ENCODE data around the gene PTK6.

PTK6 gene

DNA sequence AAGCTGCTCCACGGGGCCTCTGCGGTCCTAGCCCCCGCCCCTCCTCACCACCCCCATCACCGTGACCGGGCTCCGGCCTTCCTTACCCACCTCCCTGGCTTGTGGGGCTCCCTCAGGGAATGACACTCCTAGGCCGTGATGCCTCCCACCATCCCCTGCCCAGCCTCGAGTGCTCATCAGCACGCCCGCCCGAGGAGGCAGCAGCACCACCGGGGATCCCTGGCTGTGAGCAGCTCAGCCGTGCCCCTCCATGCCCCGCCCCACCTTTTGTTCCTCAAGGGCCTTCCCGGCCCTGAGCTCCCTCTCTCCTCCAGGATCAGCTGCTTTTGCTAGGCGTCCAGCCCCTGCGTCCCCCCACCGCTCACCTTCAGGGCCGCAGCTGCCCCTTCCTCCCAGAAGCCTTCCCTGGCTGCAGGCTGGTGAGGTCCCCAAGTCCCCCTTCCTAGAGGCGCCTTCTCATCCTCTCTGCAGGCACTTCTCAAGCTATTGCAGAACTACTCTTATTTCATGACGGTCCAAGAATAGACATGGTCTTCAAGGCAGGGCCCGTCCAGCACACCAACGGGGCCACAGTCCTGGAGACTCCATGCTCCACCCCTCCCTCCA is 19.8 kb upstream of the PTK6 start:
- no peak for DNase-seq

DNA sequence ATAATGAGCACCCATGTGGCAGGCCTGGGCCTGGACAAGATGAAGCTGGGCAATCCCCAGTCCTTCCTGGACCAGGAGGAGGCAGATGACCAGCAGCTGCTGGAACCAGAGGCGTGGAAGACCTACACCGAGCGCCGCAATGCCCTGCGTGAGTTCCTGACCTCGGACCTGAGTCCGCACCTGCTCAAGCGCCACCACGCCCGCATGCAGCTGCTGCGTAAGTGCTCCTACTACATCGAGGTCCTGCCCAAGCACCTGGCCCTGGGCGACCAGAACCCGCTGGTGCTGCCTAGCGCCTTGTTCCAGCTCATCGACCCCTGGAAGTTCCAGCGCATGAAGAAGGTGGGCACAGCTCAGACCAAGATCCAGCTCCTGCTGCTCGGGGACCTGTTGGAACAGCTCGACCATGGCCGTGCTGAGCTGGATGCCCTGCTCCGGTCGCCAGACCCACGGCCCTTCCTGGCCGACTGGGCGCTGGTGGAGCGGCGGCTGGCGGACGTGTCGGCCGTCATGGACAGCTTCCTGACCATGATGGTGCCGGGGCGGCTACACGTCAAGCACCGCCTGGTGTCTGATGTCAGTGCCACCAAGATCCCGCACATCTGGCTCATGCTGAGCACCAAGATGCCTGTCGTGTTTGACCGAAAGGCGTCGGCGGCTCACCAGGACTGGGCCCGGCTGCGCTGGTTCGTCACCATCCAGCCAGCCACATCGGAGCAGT is 18.6 kb upstream of the PTK6 start:
- DNase-seq = no peak

DNA sequence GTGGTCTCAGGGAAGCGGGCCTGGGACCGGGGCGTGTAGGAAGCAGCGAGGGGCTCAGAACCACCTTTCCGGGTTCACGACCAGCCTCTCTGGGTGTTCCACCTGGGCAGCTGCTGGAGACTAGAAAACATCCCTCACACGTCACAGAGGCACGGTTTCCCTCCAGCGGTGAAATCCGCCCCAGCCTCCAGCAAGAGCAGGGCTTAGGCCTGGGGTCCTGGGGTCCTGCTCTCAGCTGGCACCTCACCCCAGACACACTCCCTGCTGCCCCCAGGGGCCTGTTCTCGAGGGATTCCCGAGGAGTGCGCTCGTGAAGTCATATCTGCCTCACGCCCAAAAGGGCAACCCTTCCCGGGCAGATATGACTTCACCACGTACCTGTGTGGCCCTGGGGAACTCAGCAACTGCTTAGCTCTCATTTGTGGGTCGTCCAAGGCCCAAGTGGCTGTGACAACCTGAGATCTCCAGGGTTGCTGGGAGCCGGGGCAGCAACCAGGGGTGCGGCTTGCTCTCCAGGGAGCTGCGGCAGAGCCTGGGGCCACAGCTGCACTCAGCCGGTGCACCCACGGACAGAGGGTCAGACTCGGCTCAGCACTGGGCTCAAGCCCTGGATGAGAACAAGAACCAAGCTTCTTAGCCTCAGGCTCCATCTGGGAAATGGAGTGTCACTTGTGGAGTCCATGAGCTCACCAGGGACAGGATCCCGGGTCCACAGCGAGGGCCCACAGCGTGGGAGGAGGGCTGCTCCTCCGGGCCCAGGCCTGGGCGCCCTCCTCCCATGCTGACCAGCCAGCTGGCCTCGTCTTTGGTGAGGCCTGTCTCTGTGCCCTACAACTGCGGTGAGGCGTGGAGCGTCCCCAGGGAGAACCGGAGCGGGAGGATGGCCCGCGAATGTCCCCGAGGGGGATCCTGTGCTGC is 17.4 kb upstream of the PTK6 start:
- DNase-seq = peak; percentile 34 to 40

DNA sequence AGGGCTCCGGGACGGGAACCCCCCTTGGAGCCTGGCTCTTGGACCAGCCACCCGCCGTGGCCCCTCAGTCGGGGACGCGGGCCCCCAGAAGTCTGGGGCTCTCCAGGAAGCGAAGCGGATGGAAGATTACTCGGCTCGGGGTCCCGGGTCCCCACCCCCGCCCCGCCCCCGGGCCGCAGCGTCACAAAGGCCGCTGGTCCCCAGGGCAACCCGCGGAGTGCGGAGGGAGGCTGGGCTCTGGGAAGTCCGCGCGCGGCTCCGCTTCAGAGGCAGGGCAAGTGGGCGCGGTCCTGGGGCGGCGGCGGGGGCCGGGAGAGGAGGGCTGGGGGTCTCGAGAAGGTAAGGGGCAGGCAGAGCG is 16.7 kb upstream of the PTK6 start, which contains the start of gene FNDC11:
TSS of gene FNDC11 (plus strand) at position 227 of the 358 bp plus-strand sequence. CDS start 1,505 bp downstream, outside the sequence.
- DNase-seq = no peak

DNA sequence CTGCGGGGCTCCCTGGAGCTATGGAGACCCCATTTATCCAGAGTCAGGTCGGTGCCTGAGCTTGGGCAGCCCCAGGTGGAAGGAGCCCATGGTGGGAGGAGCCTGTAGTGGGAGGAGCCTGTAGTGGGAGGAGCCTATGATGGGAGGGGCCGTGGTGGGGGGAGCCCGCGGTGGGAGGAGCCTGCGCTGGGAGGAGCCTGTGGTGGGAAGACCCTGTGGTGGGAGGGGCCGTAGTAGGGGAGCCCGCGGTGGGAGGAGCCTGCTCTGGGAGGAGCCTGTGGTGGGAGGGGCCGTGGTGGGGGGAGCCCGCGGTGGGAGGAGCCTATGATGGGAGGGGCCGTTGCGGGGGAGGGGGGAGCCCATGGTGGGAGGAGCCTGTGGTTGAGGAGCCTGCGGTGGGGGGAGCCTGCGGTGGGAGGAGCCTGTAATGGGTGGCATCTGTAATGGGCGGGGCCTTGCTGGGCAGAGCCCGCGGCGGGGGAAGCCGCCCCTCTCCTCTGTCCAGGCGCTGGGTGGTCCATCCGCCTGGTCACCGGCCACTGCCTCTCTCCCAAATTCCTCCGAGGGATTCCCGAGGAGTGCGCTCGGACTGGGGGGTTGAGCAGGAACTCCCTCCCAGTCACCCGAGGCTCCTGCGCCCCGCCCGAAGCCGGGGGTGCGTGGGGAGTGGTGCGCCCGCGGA is 16.2 kb upstream of the PTK6 start:
- DNase-seq = peak; percentile 92 to 94

DNA sequence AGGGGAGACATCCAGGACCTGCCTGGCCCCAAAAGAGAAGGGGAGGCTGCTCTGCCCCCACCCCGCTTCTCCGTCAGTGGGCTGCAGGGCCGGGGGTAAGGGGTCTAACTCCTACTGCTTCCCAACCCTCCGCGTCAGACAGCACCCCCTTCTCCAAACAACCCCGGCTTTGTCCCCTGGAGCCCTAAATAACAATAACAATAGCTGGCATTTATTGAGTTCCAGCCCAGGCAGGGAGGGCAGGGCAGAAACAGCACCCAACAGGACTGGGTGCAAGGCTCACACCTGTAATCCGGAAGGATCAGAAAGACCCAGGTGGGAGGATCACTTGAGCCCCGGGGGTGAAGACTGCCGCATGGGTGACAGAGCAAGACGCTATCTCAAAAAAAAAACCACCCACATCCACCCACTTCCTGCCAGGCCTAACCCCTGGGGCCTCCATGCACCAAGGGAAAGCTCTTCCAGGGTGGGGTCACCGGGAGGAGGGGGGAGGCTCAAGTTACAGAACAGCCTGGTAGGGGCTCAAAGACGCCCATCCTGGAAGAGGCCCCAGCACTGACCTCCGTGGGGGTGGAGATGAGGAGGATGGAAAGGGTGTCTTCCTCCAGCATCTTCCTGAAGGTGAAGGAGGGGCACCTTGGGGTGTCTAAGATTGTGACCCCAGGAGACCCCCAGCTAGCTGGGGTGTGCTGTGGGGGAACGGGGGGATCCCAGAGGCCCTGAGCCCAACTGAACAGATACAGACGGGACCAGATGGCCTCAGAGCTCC is 15.5 kb upstream of the PTK6 start:
- DNase-seq = no peak

DNA sequence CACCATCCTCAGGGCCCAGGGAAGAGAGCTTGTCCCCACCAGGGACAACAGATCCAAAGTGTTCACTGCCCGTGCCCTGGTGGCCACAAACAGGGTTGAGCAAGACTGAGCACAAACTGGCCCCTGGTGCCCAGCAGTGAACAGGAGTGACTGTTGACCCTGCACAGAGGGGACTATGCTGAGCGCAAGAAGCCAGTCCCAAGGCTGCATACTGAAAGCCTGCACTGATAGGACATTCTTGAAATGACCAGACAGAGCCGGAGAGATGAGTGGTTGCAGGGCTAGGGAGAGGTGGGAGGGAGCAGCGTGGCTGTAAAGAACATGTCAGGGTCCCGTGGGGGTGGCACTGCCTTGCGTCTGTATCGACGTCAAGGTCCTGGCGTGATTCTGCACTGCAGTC is 13.9 kb upstream of the PTK6 start:
- no peak for DNase-seq

DNA sequence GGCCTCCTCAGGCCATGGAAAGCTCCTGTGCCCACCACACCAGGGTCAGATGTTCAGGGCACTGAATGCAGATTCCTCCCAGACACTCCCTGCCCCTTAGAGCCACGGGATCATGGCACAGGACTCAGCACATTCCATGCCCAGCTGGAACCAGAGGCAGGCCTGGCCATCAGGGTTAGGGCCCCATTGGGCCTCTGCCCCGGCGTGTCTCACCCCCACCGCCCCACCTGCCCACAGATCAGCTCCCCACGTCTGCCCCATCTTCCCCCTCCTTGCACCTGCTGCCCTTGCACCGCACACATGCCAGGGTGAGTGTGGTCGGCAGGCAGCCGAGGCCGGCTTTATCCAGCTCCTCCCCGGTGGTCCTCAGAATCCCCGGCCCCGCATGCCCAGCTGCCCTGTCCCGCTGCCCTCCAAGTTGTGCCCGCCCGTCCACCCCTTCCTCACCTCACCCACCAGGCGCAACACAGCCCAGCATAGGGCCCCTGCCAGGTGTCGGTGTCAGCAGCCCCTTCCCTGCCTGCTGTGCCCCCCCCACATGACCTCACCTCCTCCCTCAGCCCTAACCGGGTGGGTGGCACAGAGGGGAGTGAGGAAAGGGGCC is 12.6 kb upstream of the PTK6 start:
- DNase-seq = no peak

DNA sequence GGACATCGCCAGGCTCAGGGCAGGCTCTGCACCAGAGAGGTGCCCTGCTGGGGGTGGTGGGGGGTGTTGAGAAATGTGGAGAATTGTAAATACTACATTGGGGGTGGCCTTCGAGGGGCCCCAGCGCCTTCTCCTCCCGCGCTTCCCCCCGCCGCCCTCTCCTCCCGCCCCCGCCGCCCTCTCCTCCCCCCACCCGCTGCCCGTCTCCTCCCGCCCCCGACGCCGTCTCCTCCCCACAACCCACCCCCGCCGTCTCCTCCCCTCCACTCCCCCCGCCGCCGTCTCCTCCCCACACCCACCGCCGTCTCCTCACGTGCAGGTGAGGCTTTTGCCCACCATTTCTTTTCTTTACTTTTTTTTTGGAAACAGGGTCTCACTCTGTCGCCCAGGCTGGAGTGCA is 11.8 kb upstream of the PTK6 start:
- no peak for DNase-seq

DNA sequence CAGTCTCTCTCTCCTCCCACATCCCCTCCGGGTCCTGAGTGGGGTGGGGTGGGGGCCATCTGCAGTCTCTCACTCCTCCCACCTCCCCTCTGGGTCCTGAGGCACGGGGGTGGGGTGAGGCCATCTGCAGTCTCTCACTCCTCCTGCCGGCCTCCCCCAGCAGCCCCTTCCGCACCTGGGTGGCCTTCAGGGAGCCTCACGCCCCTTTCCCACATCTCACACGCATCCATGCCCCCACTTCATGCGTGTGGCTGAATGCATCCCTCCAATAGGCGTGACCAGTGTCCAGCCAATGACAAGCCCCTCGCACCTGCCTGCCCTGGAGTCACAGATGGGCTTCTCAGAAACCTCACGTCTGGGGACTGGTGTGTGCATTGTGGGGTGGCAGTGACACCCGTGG is 11.4 kb upstream of the PTK6 start:
- no peak for DNase-seq

DNA sequence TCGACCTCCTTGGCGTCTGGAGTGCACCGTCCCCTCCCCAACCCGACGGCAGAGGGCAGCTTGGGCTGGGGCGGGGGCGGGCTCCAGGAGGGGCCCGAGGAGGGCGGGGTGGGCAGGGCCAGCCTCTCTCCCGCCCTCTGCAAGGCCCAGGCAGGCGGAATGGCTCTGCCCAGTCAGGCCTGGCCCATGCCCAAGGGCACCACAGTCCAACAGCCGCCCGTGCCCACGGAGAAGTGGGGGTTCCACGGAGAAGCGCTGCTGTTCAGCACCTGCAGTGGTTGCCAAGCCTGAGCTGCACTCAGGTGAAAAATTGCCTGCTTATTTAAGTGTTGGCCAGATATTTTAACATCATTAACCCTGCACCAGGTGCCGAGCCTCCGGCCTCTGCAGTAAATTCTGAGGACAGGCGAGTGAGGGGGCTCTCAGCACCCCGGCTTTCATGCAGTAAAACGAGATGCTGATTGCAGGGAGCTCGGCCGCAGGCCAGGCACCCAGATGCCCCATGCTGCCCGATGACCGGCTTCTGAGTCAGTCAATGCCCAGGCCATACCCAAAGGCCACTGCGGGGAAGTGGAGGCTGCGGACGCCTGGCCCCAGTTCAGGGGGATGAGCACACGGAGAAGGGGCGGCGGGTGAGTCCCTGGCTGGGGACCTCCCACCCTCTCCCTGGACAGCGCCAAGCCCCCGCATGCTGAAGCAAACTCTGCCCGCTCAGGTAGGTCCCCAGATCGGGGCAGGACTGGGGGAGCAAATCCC is 10.7 kb upstream of the PTK6 start, which contains the start of gene SRMS:
TSS of gene SRMS (minus strand) at position 25 of the 756 bp plus-strand sequence. CDS start 286 bp downstream, outside the sequence.
- DNase-seq = no peak

DNA sequence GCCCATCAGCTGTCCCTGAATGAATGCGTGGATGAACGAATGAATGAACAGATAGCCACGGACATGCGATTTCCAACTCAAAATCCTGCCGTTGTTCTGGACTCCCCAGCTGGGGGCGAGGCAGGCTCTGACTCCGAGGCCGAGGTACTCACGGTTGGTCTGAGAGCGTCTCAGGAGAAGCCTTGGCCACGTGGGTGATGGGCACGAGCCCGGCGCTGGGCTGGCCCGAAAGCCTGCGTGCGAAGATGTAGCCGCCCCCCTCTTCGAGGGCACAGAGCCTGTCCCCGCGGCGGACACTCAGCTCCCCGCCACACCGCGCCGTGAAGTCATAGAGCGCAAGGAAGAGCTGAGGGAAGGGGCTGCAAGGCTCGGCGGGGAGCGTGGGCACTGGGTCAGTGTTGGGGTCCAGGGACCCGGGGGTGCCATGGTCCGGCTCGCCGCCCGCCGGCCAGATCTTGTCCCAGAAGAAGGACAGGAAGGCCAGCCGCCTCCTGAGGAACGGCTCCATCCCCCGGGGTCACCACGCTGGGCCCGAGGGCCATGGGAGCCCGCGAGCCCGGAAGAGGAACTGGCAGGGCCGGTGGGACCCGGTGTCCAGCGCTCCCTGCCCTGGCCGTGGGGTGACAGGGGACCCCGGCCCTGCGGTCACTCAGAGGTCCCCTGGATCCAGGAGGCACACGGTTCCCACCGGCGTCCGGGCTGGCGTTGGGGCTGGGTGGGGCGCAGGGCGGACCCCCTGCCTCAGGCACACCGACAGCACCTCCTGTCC is 10.0 kb upstream of the PTK6 start:
- DNase-seq = no peak

DNA sequence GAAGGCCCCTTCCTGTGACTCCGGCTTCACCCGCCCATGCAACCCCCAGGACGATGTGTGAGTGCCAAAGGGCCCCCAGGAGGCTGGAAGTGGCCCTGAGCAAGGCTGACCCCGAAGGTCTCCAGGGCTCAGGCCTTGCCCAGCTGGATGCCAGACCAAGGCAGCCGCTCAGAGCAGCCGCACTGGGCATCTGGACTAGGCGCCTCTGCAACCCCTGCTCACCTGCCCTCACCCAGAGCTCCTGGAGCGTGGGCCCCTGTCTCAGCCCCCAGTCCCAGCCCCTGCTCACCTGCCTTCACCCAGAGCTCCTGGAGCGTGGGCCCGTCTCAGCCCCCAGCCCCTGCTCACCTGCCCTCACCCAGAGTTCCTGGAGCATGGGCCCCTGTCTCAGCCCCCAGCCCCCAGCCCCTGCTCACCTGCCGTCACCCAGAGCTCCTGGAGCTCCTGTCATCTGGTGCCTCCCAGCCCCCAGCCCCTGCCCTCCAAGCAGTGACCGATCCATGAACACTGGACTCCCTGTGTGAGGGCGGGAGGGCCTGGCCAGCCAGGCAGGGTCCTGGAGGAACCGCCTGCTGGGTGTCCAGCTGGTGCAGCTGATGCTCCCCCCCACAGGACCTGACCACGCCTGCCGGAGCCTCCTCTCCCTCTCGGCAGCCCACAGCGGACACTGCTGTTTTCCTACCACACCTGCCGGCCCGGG is 9.2 kb upstream of the PTK6 start:
- DNase-seq = no peak

DNA sequence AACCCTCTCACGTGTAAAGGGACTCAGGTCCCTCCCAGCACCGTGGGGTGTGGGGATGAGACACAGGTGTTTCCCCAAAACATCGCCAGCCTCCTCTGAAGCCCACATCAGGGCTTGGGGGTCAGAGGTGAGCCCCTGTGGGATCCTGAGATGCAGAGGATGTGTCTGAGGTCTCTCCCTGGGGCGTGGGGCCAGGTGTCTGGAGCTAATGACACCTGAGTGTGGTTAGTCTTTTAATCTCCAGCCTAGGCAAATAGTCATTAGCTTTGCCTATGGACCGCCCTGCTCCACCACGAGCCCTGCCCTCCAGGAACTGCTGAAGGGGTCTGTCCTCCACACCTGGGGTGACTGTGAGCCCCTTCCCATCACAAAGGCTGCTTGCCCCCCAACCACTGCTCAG is 8.6 kb upstream of the PTK6 start:
- DNase-seq = no peak

DNA sequence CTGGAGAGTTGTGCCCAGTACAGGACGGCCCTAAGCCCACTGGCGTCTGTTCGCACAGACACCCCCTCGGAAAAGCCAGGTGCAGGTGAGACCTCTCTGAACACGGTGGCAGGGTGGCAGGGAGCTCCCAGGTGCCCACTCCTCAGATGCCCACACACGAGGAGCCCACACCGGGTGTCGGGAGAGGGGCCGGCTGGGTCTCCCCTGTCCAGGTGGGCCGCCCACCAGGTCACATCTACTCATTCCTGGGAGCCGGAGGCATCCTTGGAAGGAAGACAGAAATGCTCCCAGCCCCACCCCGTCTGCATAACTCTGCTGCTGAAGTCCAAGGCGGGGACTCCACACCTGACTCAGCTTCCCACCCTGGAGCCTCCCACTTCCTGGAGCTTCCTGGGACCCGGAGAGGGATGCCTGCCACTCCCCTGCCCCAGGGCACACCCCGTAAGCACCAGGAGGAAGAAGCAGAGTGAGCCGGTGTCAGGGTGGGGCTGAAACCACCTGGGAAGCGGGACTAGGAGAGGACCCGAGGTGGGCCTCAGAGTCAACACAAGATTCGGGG is 7.9 kb upstream of the PTK6 start:
- no peak for DNase-seq

DNA sequence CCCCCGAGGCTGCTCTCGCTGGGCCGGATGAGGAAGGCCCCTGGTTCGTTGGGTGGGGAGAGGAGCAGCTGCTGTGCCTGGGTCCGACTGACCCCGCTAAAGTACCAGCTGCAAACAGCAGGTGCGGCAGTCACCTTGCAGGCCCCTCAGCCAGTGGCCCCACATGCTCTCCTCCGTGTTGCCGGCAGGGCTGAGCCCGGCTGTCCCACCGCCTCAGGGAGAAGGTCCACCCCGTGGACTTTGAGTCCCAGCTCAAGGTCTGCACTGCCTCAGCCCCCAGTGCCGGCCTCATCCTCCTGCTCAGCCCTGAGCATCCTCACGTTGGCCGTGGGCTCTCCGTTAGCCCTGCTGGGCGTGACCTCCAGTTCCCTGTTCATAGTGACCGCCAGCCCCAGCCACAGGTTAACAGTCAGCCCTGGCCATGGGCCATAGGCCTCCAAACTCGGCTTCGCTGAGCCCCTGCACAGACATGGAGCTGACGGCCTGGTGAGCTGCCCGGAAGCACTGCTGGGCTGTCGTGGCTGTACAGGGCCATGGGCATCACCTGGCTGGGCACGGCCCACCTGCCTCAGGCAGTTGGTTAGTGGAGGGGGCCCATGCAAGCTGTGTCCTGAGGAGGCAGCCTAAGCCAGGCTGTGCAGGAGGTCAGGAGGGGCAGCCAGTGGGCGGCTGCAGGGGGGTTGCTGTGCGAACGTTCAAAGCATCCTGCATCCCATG is 7.2 kb upstream of the PTK6 start:
- DNase-seq = no peak

DNA sequence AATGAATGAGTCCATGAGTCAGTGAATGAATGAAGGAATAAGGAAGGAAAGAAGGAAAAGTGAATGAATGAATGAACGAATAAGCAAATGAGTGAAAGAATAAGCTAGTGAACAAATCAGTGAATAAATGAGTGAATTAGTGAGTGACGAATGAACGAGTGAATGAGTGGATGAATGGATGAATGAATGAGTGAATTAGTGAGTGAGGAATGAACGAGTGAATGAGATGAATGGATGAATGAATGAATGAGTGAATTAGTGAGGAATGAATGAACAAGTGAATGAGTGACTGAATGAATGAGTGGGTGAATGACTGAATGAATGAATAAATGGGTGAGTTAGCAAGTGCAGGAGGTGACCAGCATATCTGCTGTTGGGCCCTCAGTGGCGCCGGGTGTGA is 6.6 kb upstream of the PTK6 start:
- DNase-seq = no peak

DNA sequence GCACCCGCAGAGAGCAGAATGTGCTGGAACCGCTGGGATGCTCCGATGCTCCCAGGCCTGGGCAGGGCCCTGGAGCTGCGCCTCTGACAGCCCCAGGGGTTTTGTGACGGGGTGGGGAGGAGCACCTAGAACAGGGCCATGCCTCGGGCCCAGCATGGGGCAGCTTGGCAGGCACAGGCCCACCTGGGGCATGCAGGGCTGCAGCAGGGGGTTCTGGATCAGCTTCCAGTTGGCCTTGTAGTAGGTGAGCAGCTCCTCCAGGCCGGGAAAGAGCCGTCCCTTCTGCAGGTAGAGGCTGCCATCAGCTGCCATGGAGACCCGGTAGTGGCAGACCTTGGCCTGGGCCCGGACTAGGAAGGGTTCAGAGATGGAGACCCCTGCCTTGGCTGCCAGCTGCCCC is 6.0 kb upstream of the PTK6 start:
- no peak for DNase-seq

DNA sequence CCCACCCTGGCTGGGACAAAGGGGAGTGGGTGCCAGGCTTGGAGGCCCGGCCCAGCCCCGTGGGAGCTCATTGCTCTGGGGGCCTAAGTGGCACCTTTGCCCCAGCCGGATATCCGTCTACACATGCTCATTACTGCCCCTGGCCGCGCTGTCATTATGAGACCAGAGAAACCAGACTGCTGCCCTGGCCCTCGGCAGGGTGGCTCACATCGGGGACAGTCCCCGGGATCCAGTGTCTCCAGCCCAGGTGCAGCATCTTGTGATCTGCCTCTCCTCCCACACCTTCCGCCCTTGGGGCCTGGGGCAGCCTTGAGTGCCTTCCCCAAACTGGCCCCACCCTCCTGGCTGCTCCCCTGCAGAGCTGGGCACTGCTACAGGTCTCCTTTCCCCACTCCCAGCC is 5.5 kb upstream of the PTK6 start:
- no peak for DNase-seq
